Small intestine (tissue), 7 donors: ENCODE data around the gene ATXN2. TPM values are rescaled to one million over a fixed set of nuclear protein-coding genes. Genes with fewer than 3 reads are reported as not detected.
A peak's percentile ranks its signal among the peaks of the same experiment; 100 is the strongest.
"Not testable (repeated sequence)": the region's sequence is repeated elsewhere in the genome, so short reads cannot be mapped to it uniquely, and the experiment has no call there.

Experiments
- DNase-seq, 2 donors: peaks; one replicate each; pipeline versions ENCODE4 v3.0.0 to v3.0.0-alpha.2; 2013
- FAIRE-seq: peaks from 2 replicates; lab custom pipeline; 2012; peaks lifted over from hg19 to GRCh38; lab: Jason Lieb, UNC
- H3K27ac ChIP-seq, 3 donors: one replicate each; pipeline ENCODE4 v1.5.1; 2013; ENCODE audit warnings: low read length in 2 of 3, mild to moderate bottlenecking in 2 of 3, control low read depth in 1 of 3, inconsistent platforms in 1 of 3, low read depth in 1 of 3, moderate library complexity in 1 of 3
- H3K27me3 ChIP-seq, 3 donors: one replicate each; pipeline ENCODE4 v1.6.1; 2013; ENCODE audit warnings: low read length in 3 of 3, inconsistent platforms in 1 of 3; ENCODE audit not compliant: control insufficient read depth in 3 of 3, insufficient read depth in 3 of 3
- H3K36me3 ChIP-seq, 3 donors: one replicate each; pipeline ENCODE4 v1.6.1; 2013; ENCODE audit warnings: low read length in 3 of 3, inconsistent platforms in 1 of 3, low read depth in 1 of 3, mild to moderate bottlenecking in 1 of 3, moderate library complexity in 1 of 3; ENCODE audit not compliant: control insufficient read depth in 3 of 3, insufficient read depth in 2 of 3
- H3K4me1 ChIP-seq, 3 donors: one replicate each; pipeline ENCODE4 v1.6.1; 2013; ENCODE audit warnings: low read length in 2 of 3, inconsistent platforms in 1 of 3, low read depth in 1 of 3, mild to moderate bottlenecking in 1 of 3, moderate library complexity in 1 of 3; ENCODE audit not compliant: control insufficient read depth in 3 of 3, insufficient read depth in 2 of 3
- H3K4me3 ChIP-seq, 3 donors: one replicate each; pipeline ENCODE4 v1.5.1; 2013; ENCODE audit warnings: low read length in 3 of 3, control low read depth in 1 of 3, inconsistent platforms in 1 of 3, low read depth in 1 of 3, mild to moderate bottlenecking in 1 of 3, moderate library complexity in 1 of 3
- H3K9me3 ChIP-seq, 2 donors: one replicate each; pipeline ENCODE4 v1.6.1; 2013; ENCODE audit warnings: low read depth in 1 of 2, low read length in 1 of 2; ENCODE audit not compliant: control insufficient read depth in 2 of 2, insufficient read depth in 1 of 2
- WGBS, 3 donors: extraction: QIAGEN DNeasy Blood & Tissue Kit; methylation state at CpG; one replicate each; pipeline ENCODE4 v1.1.7; 2013; 5-methylcytosine and 5-hydroxymethylcytosine counted together
- polyA plus RNA-seq, 4 donors: library from polyadenylated mRNA; stranded (reverse) in 3 of 4; unstranded in 1 of 4; fragments of 200-250 nt in 3 of 4; fragments of 120-200 nt in 1 of 4; gene quantifications; one replicate each; pipeline versions ENCODE4 v1.2.1 to v1.2.3, GENCODE V29; 2013
- donor health status: healthy with polysubstance abuse.
- donor health status: control.
- donor health status: control.
- donor health status: Bipolar disorder and iron deficiency.
- donor health status: healthy.

ATXN2 gene
- polyA plus RNA-seq, 4 donors: 8.6 to 41.9 (median 14.7) TPM

GRCh38 chr12:111636209-111636945 lies 37.3 kb upstream of the ATXN2 start:
- no peak for FAIRE-seq
- peak in 1 of 2 donors; percentile 27 for DNase-seq
- Histone ChIP-seq H3K4me1 (no peaks in the 10 kb centered on the region), H3K4me3 (no peak overlapping the region), H3K27me3 (no peaks in the 10 kb centered on the region), H3K27ac (peak overlapping the region in 2 of 3 donors; percentile 41 to 57), H3K36me3 (peaks cover 0 to 10% (median under 1%) of the 10 kb centered on the region in 3 donors), H3K9me3 (no peaks in the 10 kb centered on the region)
- WGBS, 3 donors: 52 to 76% (median 74%) methylated on average over 19 of the region's 19 CpGs

- H3K27ac ChIP-seq: peak overlapping the region in 1 of 3 donors; percentile 57
- WGBS, 3 donors: 78 to 89% (median 80%) methylated on average over 8 of the region's 8 CpGs
Measured at GRCh38 chr12:111635524-111635923, 36.4 kb upstream of the ATXN2 start.

GRCh38 chr12:111628505-111629260 lies 29.6 kb upstream of the ATXN2 start:
- Histone ChIP-seq H3K36me3 (peaks cover 0 to 2% (median 0%) of the 10 kb centered on the region in 3 donors), H3K9me3 (no peaks in the 10 kb centered on the region), H3K4me3 (no peak overlapping the region), H3K27me3 (no peaks in the 10 kb centered on the region), H3K4me1 (no peaks in the 10 kb centered on the region), H3K27ac (no peak overlapping the region)
- no peak for DNase-seq
- WGBS, 3 donors: 92 to 95% (median 95%) methylated on average over 7 of the region's 7 CpGs
- no peak for FAIRE-seq

More at GRCh38 chr12:111635524-111635923, 36.4 kb upstream of the ATXN2 start:
- Histone ChIP-seq H3K36me3 (peaks cover 0 to 8% (median 0%) of the 10 kb centered on the region in 3 donors), H3K4me3 (no peak overlapping the region), H3K4me1 (no peaks in the 10 kb centered on the region), H3K9me3 (no peaks in the 10 kb centered on the region), H3K27me3 (no peaks in the 10 kb centered on the region)
- DNase-seq (no peak), FAIRE-seq (no peak)

GRCh38 chr12:111626230-111626629 lies 27.1 kb upstream of the ATXN2 start:
- Histone ChIP-seq H3K36me3 (peaks cover 0 to 2% (median 0%) of the 10 kb centered on the region in 3 donors), H3K27ac (no peak overlapping the region), H3K9me3 (no peaks in the 10 kb centered on the region), H3K4me1 (no peaks in the 10 kb centered on the region), H3K4me3 (no peak overlapping the region), H3K27me3 (no peaks in the 10 kb centered on the region)
- 96 to 99% (median 96%) methylated on average over 6 of the region's 6 CpGs for WGBS, 3 donors
- FAIRE-seq: no peak
- DNase-seq: no peak

- no peak for FAIRE-seq
- 74 to 88% (median 77%) methylated on average over 8 of the region's 8 CpGs for WGBS, 3 donors
Measured at GRCh38 chr12:111624540-111624939, 25.4 kb upstream of the ATXN2 start.

GRCh38 chr12:111617841-111618240 lies 18.7 kb upstream of the ATXN2 start:
- not testable (repeated sequence) for DNase-seq, FAIRE-seq, H3K27ac ChIP-seq, H3K4me1 ChIP-seq, H3K27me3 ChIP-seq, H3K4me3 ChIP-seq, H3K9me3 ChIP-seq, H3K36me3 ChIP-seq
- 89 to 91% (median 90%) methylated on average over 10 of the region's 10 CpGs for WGBS, 3 donors

More at GRCh38 chr12:111624540-111624939, 25.4 kb upstream of the ATXN2 start:
- Histone ChIP-seq H3K36me3 (peaks cover 0 to 2% (median 0%) of the 10 kb centered on the region in 3 donors), H3K27me3 (no peaks in the 10 kb centered on the region), H3K4me3 (no peak overlapping the region), H3K4me1 (no peaks in the 10 kb centered on the region), H3K9me3 (no peaks in the 10 kb centered on the region), H3K27ac (no peak overlapping the region)
- DNase-seq: no peak

GRCh38 chr12:111616177-111616623 lies 17.1 kb upstream of the ATXN2 start:
- H3K27ac ChIP-seq: no peak overlapping the region
- H3K9me3 ChIP-seq: no peaks in the 10 kb centered on the region
- H3K4me1 ChIP-seq: no peaks in the 10 kb centered on the region
- H3K4me3 ChIP-seq: no peak overlapping the region
- no peaks in the 10 kb centered on the region for H3K27me3 ChIP-seq
- no peaks in the 10 kb centered on the region for H3K36me3 ChIP-seq
- FAIRE-seq (no peak), DNase-seq (peak in 1 of 2 donors; percentile 10)
- WGBS, 3 donors: 14 to 65% (median 41%) methylated on average over 7 of the region's 7 CpGs

- no peak for DNase-seq
- Histone ChIP-seq H3K9me3 (no peaks in the 10 kb centered on the region), H3K27ac (no peak overlapping the region), H3K4me3 (no peak overlapping the region), H3K36me3 (no peaks in the 10 kb centered on the region), H3K27me3 (no peaks in the 10 kb centered on the region), H3K4me1 (no peaks in the 10 kb centered on the region)
- no peak for FAIRE-seq
- 79 to 86% (median 86%) methylated on average over 3 of the region's 3 CpGs for WGBS, 3 donors
Measured at GRCh38 chr12:111607239-111607638, 8.1 kb upstream of the ATXN2 start.
